Glomerular visceral epithelial cell (primary cell): ENCODE results near the gene IFT80.

ENCODE experiments used
- DNase-seq: peaks from one replicate; pipeline ENCODE4 v3.0.0-alpha.2; 2016; ENCODE audit errors: extremely low spot score

Gene IFT80

GRCh38 chr3:160399125-160400029, at the start of gene IFT80, which contains the start of gene SMC4:
IFT80 (minus strand) TSS chr3:160399225; CDS start chr3:160384600, 14,625 bp downstream.
SMC4 (plus strand) TSS chr3:160399650; CDS start chr3:160400827, 1,177 bp downstream.
- DNase-seq, result peak; percentile 96

- DNase-seq, result no peak
Observed at GRCh38 chr3:160447544-160447943, 48.5 kb upstream of the IFT80 start.

DNA sequence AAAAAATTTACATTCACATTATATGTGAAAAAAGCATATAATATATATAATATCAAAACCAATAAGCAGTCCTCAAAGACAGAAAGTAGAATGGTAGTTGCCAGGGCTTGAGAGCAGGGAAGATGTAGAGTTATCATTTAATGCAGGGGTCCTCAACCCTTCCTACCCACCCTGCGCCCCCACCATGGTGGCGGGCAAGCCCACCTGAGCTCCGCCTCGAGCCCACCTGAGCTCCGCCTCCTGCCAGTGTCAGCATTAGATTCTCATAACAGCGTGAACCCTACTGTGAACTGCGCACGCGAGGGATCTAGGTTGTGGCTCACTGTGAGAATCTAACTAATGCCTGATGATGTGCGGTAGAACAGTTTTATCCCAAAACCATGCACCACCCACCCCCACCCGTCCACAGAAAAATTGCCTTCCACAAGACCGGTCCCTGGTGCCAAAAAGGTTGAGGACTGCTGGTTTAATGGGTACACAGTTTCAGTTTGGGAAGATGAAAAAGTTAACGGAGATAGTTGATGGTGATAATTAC, 47.6 kb upstream of the IFT80 start:
- DNase-seq, result no peak

DNA sequence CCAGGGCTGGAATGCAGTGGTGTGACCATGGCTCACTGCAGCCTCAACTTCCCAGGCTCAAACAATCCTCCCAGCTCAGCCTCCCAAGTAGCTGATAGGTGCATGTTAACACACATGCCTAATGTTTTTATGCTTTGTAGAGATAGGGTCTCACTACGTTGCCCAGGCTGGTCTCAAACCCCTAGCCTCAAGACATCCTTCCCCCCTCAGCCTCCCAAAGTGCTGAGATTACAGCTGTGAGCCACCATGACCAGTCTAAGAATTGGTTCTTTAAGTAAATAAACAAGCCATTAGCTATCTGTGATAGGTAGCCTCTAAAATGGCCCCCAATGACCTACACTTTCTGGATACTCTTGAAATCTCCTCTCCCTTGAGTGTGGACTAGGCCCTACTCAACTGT, 46.8 kb upstream of the IFT80 start:
- DNase-seq, result no peak

- no peak for DNase-seq
Observed at GRCh38 chr3:160444411-160444810, 45.4 kb upstream of the IFT80 start.

DNA sequence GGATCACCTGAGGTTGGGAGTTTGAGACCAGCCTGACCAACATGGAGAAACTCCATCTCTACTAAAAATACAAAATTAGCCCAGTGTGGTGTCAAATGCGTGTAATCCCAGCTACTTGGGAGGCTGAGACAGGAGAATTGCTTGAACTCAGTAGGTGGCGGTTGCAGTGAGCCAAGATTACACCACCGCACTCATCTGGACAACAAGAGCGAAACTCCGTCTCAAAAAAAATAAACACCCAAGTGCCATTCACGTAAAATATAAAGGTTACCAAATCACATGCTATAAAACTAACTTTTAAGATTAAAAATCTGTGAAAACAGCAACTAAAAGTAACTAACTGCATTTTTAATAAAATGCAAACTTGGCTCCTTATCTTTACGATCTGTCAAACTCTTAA, 41.7 kb upstream of the IFT80 start:
- DNase-seq, result no peak

GRCh38 chr3:160437083-160437455, 38.0 kb upstream of the IFT80 start:
- no peak for DNase-seq

DNA sequence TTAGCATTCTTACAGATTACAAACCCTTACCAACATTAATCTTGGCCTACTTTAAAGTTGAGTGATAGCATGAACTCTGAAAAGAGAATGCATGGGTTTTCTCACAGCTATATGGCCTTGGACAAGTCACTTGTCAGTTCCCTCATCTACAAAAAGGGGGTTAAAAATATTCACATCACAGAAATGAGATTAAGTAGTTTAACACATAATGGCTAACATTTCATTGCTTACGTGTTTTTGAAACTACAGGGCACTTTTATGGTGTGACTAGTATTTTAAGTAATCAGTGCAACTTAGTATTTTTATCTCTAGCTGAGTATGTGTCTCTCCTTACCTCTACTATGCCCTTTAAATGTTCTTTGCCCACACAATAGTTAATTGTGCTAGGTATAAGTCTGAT, 36.7 kb upstream of the IFT80 start:
- DNase-seq, result no peak

DNA sequence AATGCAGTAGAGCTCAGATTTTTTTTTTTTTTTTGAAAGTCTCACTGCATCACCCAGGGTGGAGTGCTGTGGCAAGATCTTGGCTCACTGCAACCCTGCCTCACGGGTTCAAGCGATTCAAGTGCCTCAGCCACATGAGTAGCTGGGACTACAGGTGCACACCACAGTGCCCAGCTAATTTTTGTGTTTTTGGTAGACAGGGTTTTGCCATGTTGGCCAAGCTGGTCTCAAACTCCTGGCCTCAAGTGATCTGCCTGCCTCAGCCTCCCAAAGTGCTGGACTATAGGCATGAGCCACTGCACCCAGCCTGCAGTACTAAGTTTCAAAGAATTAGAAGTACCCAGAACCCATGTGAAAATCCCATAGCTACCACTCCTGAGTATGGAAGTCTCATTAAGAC, 36.1 kb upstream of the IFT80 start:
- DNase-seq, result no peak

DNA sequence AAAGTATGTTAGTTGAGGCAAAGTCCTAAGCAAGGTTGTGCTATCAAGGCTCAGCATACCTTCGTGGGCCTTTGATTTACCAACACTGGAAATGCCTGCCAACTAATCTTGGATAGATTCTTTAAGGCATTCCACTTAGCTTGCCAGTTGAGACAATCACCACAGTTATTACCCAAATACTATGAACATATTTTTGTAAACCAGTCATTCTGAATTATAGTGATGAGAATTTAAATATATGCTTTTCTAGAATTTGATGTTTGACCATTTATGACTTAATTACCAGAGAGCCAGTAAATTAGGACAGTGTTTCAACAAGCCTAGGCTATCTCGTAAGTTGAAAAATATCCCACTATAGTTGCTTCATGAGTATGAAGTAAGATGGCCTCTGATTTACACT, 35.0 kb upstream of the IFT80 start:
- DNase-seq, result no peak

- DNase-seq, result no peak
Observed at GRCh38 chr3:160427832-160428424, 28.9 kb upstream of the IFT80 start.

- DNase-seq, result no peak
Observed at GRCh38 chr3:160417311-160417710, 18.3 kb upstream of the IFT80 start.

GRCh38 chr3:160413613-160414248, 14.7 kb upstream of the IFT80 start:
- DNase-seq, result peak; percentile 79

- DNase-seq, result no peak
Observed at GRCh38 chr3:160412477-160412876, 13.5 kb upstream of the IFT80 start.

DNA sequence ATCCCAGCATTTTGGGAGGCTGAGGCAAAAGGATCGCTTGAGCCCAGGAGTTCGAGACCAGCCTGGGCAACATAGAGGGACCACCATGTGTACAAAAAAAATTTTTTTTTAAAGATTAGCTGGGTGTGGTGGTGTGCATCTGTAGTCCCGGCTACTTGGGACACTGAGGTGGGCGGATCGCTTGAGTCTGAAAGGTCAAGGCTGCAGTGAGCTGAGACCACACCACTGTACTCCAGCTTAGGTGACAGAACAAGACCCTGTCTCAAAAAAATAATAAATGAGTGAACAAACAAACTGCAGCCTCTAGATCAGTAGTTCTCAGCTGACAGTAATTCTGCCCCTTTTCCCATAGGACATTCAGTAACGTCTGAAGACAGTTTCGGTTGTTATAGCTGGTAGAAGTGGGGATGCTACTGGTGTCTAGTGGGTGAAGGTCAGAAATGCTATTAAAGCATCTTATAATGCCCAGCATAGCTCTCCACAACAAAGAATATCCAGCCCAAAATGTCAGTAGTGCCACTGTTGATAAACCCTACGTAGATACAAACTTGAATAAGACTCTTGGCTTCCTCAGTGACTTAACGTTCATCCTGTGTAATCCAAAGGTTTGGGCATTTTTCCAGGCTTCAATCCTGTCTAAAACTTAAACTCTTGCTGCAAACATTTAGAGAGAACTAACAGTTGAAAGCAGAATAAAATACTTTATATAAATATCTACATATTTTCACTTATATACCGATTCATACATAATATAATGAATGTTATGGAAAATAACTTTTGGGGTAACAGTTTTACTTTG, 11.0 kb upstream of the IFT80 start:
- DNase-seq, result no peak

DNA sequence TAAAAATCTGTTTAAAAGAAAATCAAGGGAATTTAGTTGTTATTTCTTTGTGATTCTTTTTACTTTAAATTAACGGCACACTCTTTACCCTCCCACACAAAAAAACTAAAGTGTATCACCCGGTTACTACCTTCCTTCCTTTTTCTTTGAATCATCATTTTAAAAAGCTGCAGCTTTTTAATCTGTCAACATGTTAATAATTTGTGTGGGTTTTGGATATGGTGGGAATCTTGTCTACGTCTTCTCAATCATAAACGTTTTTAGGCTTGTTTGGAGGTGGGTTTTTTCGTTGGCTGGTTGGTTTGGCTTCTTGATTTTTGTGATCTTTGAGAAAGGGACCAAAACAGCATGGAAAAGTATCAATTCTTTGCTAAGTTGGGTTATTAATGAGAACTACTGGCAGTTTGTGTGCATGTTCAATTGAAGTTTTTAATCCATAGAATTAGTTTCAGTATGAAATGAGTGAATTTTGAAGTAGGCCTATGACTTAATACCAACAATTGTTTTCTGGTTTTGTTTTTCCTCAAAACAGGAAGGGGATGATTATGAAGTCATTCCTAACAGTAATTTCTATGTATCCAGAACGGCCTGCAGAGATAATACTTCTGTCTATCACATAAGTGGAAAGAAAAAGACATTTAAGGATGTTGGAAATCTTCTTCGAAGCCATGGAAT, 4.9 kb upstream of the IFT80 start:
- no peak for DNase-seq

GRCh38 chr3:160403028-160403545, 4.1 kb upstream of the IFT80 start:
- no peak for DNase-seq

DNA sequence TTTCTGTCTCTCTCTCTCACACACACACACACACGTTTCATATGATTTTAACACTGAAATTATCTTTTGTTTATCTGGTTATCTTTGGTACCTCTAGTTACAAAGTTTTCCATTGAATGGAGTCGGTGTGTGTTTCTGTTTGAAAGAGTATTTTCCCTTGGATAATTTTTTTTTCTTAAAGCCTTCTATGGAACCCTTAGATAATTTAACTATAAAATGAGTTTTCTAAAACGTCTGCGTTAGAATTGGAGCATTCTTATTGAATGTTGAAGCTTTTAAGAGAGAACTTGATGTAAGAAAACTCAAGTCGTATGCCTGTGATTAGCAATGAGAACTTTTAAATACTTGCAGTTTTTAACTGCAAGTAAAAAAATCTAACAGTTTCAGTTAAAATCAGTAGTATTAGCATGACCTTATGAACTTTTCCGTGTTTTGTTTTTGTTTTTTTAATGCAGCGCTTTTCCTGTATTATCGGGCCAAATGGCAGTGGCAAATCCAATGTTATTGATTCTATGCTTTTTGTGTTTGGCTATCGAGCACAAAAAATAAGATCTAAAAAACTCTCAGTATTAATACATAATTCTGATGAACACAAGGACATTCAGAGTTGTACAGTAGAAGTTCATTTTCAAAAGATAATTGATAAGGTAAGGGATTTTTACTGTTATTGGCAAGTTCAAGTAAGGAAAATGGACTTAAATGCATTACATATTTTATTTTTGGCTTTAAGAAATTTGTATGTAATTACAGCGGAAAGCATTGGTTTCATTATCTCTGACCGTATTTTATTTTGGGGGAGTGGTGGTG, 3.4 kb upstream of the IFT80 start:
- DNase-seq, result no peak

DNA sequence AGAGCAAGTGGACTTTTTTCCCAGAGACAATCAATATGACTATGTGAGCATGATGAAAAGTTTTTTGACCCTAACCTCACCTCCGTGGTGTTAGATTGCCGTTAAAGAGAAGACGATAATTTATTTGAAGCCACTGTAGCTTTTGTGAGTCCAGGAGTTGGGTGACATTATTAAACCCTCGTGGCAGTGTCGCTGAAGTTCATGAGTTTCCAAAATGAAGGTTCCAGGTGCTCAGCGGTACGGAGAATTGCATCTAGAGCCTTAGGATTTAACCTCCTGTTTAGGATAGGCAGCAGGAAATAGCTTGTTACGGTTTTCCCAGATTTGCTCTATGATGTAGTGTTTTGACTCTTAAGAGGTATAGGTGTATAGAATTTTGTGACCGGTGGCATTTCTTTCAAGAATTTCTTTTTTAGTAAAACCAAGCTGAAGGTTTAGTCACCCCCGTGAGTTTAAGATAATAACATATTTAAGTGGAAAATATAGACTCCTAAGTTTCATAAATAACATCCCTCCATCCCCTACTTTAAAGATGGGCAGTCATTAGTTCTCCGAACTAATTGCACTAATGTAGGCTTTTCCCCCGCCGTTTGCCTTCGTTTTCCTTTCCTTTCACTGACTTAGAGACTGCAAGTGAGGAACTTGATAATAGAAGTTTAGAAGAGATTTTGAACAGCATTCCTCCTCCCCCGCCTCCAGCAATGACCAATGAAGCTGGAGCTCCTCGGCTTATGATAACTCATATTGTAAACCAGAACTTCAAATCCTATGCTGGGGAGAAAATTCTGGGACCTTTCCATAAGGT, 2.5 kb upstream of the IFT80 start:
- peak; percentile 59 for DNase-seq
